Fibroblast of pulmonary artery (primary cell): ENCODE measurements around the gene BNC2.

Source experiments
- DNase-seq: peaks from one replicate; pipeline ENCODE4 v3.0.0-alpha.2; 2010; ENCODE audit warnings: low read depth
- H3K4me3 ChIP-seq: replicated peaks from 2 replicates; pipeline ENCODE4 v1.5.1; 2011; ENCODE audit warnings: low read depth, mild to moderate bottlenecking, control low read depth, low read length, moderate library complexity
- TF ChIP-seq, protein P1 (sequence below): IDR thresholded peaks from 2 replicates; pipeline ENCODE4 v1.5.1; 2011; ENCODE audit warnings: mild to moderate bottlenecking, control low read depth, low read length, inconsistent platforms; ENCODE audit errors: missing control alignments

The BNC2 gene

DNA sequence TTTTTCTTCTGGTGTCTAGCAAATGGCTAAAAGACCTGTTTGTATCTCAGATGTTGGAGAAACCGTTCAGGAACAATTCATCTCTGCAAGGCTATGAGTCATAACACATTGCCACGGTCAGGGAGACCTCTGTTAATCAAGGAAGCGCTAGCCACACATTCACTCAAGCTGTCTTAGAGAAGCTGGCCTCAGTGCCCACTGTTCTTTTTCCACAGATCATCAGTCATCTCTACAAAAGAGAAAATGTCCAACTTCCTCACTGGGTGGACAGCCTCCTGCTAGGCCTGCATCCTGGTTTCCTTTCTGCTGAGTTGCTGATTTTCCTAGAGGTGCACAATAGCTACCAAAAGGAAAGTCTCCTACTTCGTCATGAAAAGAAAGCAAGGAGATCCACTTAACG lies 360.5 kb downstream of the BNC2 start:
- peak; percentile 73 for DNase-seq
- TF ChIP-seq, protein P1, sequence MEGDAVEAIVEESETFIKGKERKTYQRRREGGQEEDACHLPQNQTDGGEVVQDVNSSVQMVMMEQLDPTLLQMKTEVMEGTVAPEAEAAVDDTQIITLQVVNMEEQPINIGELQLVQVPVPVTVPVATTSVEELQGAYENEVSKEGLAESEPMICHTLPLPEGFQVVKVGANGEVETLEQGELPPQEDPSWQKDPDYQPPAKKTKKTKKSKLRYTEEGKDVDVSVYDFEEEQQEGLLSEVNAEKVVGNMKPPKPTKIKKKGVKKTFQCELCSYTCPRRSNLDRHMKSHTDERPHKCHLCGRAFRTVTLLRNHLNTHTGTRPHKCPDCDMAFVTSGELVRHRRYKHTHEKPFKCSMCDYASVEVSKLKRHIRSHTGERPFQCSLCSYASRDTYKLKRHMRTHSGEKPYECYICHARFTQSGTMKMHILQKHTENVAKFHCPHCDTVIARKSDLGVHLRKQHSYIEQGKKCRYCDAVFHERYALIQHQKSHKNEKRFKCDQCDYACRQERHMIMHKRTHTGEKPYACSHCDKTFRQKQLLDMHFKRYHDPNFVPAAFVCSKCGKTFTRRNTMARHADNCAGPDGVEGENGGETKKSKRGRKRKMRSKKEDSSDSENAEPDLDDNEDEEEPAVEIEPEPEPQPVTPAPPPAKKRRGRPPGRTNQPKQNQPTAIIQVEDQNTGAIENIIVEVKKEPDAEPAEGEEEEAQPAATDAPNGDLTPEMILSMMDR = no peak
- H3K4me3 ChIP-seq = no peak overlapping the region

DNA sequence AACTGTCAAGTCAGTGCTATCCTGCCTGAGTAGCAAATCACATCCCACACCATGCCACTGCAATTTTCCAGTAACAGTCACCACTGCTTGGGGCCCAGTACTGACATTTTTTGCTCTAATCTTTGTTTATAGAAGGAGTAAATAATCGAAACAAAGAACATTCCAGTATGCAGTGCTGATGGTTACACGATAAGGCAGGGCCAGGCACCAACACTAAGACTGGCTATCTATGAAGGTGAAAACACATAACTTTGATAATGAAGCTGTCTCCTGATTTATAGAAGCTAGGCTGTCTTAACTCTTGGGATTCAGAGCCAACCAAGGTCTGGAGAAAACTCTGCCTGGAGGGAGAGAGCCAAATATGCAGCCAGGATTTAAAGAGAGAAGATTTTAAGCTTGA lies 365.3 kb downstream of the BNC2 start:
- TF ChIP-seq, protein P1 = no peak
- peak; percentile 59 for DNase-seq
- H3K4me3 ChIP-seq = no peak overlapping the region

GRCh38 chr9:16501726-16502125 lies 368.7 kb downstream of the BNC2 start:
- TF ChIP-seq, protein P1 = no peak
- DNase-seq = no peak
- no peak overlapping the region for H3K4me3 ChIP-seq

- H3K4me3 ChIP-seq = no peak overlapping the region
- DNase-seq = peak; percentile 61
Measured at GRCh38 chr9:16501141-16501540, 369.3 kb downstream of the BNC2 start.

DNA sequence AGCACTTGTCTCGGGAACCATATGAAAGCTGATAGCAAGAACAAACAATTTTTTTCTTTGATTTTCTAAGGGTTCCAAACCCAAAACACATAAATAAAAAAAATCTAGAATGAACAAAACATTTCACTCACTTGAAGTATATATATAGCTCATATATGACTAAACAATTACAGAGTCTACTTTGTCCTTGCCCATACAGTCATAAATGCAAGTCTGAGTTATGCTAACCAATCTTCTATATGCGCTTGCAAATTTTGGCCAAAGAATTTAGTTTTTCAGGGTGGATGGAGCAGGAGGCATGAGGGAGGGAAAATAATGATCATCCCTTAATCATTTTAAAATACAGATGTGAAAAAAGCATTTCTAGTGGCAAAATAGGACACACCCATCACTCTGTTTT lies 370.1 kb downstream of the BNC2 start:
- TF ChIP-seq, protein P1 = no peak
- H3K4me3 ChIP-seq = no peak overlapping the region
- no peak for DNase-seq

More at GRCh38 chr9:16501141-16501540, 369.3 kb downstream of the BNC2 start:
- TF ChIP-seq, protein P1 = no peak

DNA sequence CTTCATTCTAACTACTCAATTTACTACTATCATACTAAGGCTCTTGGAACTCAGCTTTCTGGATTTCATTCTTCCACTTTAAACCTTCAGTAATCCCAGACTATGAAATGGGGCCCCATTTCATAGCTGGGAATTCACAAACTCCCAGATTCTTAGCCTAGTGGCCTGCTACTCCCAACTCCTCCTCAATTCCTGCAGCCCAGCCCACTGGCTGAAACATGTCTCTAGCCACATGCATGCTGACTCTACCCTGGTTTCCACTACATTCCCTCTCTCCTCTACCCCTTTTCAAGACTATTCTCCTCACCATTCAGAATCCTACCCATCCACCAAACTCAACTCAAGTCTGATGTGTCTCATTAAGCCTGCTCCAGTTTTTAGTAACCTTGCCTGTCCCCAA lies 370.6 kb downstream of the BNC2 start:
- no peak for DNase-seq
- TF ChIP-seq, protein P1 = no peak
- no peak overlapping the region for H3K4me3 ChIP-seq

- TF ChIP-seq, protein P1 = no peak
- H3K4me3 ChIP-seq = no peak overlapping the region
- no peak for DNase-seq
Measured at GRCh38 chr9:16496908-16497307, 373.6 kb downstream of the BNC2 start.
